Measurements from ENCODE around the gene IGF2R. TPM values are rescaled to one million over a fixed set of nuclear protein-coding genes. Genes with fewer than 3 reads are reported as not detected.
"Not testable (repeated sequence)": the region's sequence is repeated elsewhere in the genome, so short reads cannot be mapped to it uniquely, and the experiment has no call there.

The IGF2R gene
- total and polyA plus RNA-seq, 5 donors from 2014 or later: 8.8 to 71.2 (median 10.0) TPM

- H3K36me3 ChIP-seq (ENCODE audit: control insufficient read depth, insufficient read depth, low read length): no peaks in the 10 kb centered on the region
- peaks cover 0 to 2% (median 0%) of the 10 kb centered on the region in 7 donors for H3K9me3 Mint-ChIP-seq
- no peak overlapping the region for H3K4me3 Mint-ChIP-seq
- no peaks in the 10 kb centered on the region for H3K9me3 ChIP-seq (ENCODE audit: control insufficient read depth in 2 of 2, low read length in 2 of 2)
- no peaks in the 10 kb centered on the region for H3K36me3 Mint-ChIP-seq
- H3K27ac Mint-ChIP-seq: peak overlapping the region in 2 of 3 donors; percentile 44 to 45
- H3K27me3 ChIP-seq (ENCODE audit: control insufficient read depth, insufficient read depth, low read length): no peaks in the 10 kb centered on the region
- peaks cover 0 to 7% (median 1%) of the 10 kb centered on the region in 4 donors for H3K4me1 Mint-ChIP-seq
- no peaks in the 10 kb centered on the region for H3K4me1 ChIP-seq (ENCODE audit: control insufficient read depth, insufficient read depth, low read length, poor library complexity, severe bottlenecking)
- no peak overlapping the region for H3K4me3 ChIP-seq (ENCODE audit: low read depth, low read length)
- H3K27me3 Mint-ChIP-seq: peaks cover 4% of the 10 kb centered on the region
- no peak for DNase-seq
- no peak overlapping the region for H3K27ac ChIP-seq (ENCODE audit: insufficient read depth, low read length, poor library complexity, severe bottlenecking)
- ATAC-seq (ENCODE audit: low read depth in 2 of 2): no peak
Observed at GRCh38 chr6:160132776-160133338, 164.0 kb downstream of the IGF2R start.

- Mint-ChIP-seq H3K27me3 (peaks cover 10% of the 10 kb centered on the region), H3K36me3 (no peaks in the 10 kb centered on the region), H3K4me3 (no peak overlapping the region), H3K4me1 (peaks cover 7 to 16% (median 9%) of the 10 kb centered on the region in 4 donors), H3K9me3 (peaks cover 0 to 2% (median 0%) of the 10 kb centered on the region in 7 donors), H3K27ac (peak overlapping the region in 2 of 3 donors; percentile 45 to 48)
- H3K4me1 ChIP-seq (ENCODE audit: control insufficient read depth, insufficient read depth, low read length, poor library complexity, severe bottlenecking): peaks cover 8% of the 10 kb centered on the region
- ATAC-seq (ENCODE audit: low read depth in 2 of 2) (no peak), DNase-seq (no peak)
- H3K4me3 ChIP-seq (ENCODE audit: low read depth, low read length): no peak overlapping the region
- H3K27me3 ChIP-seq (ENCODE audit: control insufficient read depth, insufficient read depth, low read length): no peaks in the 10 kb centered on the region
- H3K36me3 ChIP-seq (ENCODE audit: control insufficient read depth, insufficient read depth, low read length): no peaks in the 10 kb centered on the region
- H3K27ac ChIP-seq (ENCODE audit: insufficient read depth, low read length, poor library complexity, severe bottlenecking): no peak overlapping the region
- no peaks in the 10 kb centered on the region for H3K9me3 ChIP-seq (ENCODE audit: control insufficient read depth in 2 of 2, low read length in 2 of 2)
Observed at GRCh38 chr6:160133441-160134336, 164.8 kb downstream of the IGF2R start.

GRCh38 chr6:160134337-160134751, 165.5 kb downstream of the IGF2R start:
- H3K27ac Mint-ChIP-seq; H3K36me3 Mint-ChIP-seq; H3K36me3 ChIP-seq (ENCODE audit: control insufficient read depth, insufficient read depth, low read length); DNase-seq; H3K4me1 ChIP-seq (ENCODE audit: control insufficient read depth, insufficient read depth, low read length, poor library complexity, severe bottlenecking); H3K4me3 ChIP-seq (ENCODE audit: low read depth, low read length); H3K9me3 ChIP-seq (ENCODE audit: control insufficient read depth in 2 of 2, low read length in 2 of 2); H3K27ac ChIP-seq (ENCODE audit: insufficient read depth, low read length, poor library complexity, severe bottlenecking); H3K4me3 Mint-ChIP-seq; H3K9me3 Mint-ChIP-seq; ATAC-seq (ENCODE audit: low read depth in 2 of 2); H3K27me3 ChIP-seq (ENCODE audit: control insufficient read depth, insufficient read depth, low read length): not testable (repeated sequence)
- Mint-ChIP-seq H3K4me1 (peaks cover 7 to 22% (median 12%) of the 10 kb centered on the region in 4 donors), H3K27me3 (peaks cover 10% of the 10 kb centered on the region)

- DNase-seq: no peak
- Mint-ChIP-seq H3K4me3 (no peak overlapping the region), H3K36me3 (no peaks in the 10 kb centered on the region), H3K4me1 (peaks cover 7 to 24% (median 15%) of the 10 kb centered on the region in 4 donors), H3K27ac (peak overlapping the region in 1 of 3 donors; percentile 19), H3K27me3 (peaks cover 10% of the 10 kb centered on the region), H3K9me3 (peaks cover 0 to 2% (median 0%) of the 10 kb centered on the region in 7 donors)
- no peak for ATAC-seq (ENCODE audit: low read depth in 2 of 2)
- Histone ChIP-seq H3K9me3 (ENCODE audit: control insufficient read depth in 2 of 2, low read length in 2 of 2) (no peaks in the 10 kb centered on the region), H3K36me3 (ENCODE audit: control insufficient read depth, insufficient read depth, low read length) (no peaks in the 10 kb centered on the region), H3K27me3 (ENCODE audit: control insufficient read depth, insufficient read depth, low read length) (no peaks in the 10 kb centered on the region), H3K4me1 (ENCODE audit: control insufficient read depth, insufficient read depth, low read length, poor library complexity, severe bottlenecking) (peaks cover 8% of the 10 kb centered on the region), H3K4me3 (ENCODE audit: low read depth, low read length) (no peak overlapping the region), H3K27ac (ENCODE audit: insufficient read depth, low read length, poor library complexity, severe bottlenecking) (no peak overlapping the region)
Observed at GRCh38 chr6:160134779-160135547, 166.1 kb downstream of the IGF2R start.

GRCh38 chr6:160135907-160136655, 167.2 kb downstream of the IGF2R start:
- Histone ChIP-seq H3K9me3 (ENCODE audit: control insufficient read depth in 2 of 2, low read length in 2 of 2) (no peaks in the 10 kb centered on the region), H3K4me1 (ENCODE audit: control insufficient read depth, insufficient read depth, low read length, poor library complexity, severe bottlenecking) (peaks cover 8% of the 10 kb centered on the region), H3K27ac (ENCODE audit: insufficient read depth, low read length, poor library complexity, severe bottlenecking) (no peak overlapping the region), H3K4me3 (ENCODE audit: low read depth, low read length) (no peak overlapping the region), H3K36me3 (ENCODE audit: control insufficient read depth, insufficient read depth, low read length) (no peaks in the 10 kb centered on the region), H3K27me3 (ENCODE audit: control insufficient read depth, insufficient read depth, low read length) (no peaks in the 10 kb centered on the region)
- Mint-ChIP-seq H3K9me3 (peaks cover 0 to 2% (median 0%) of the 10 kb centered on the region in 7 donors), H3K4me3 (no peak overlapping the region), H3K4me1 (peaks cover 7 to 24% (median 15%) of the 10 kb centered on the region in 4 donors), H3K36me3 (no peaks in the 10 kb centered on the region), H3K27me3 (peaks cover 10% of the 10 kb centered on the region), H3K27ac (peak overlapping the region; percentile 19 to 57 (median 31))
- no peak for ATAC-seq (ENCODE audit: low read depth in 2 of 2)
- no peak for DNase-seq

- Mint-ChIP-seq H3K27ac (peak overlapping the region in 1 of 3 donors; percentile 65), H3K4me1 (peaks cover 7 to 24% (median 15%) of the 10 kb centered on the region in 4 donors), H3K9me3 (peaks cover 0 to 2% (median 0%) of the 10 kb centered on the region in 7 donors), H3K27me3 (peaks cover 10% of the 10 kb centered on the region), H3K36me3 (no peaks in the 10 kb centered on the region), H3K4me3 (no peak overlapping the region)
- ATAC-seq (ENCODE audit: low read depth in 2 of 2) (no peak), DNase-seq (no peak)
- H3K4me3 ChIP-seq (ENCODE audit: low read depth, low read length): no peak overlapping the region
- no peaks in the 10 kb centered on the region for H3K36me3 ChIP-seq (ENCODE audit: control insufficient read depth, insufficient read depth, low read length)
- H3K27ac ChIP-seq (ENCODE audit: insufficient read depth, low read length, poor library complexity, severe bottlenecking): no peak overlapping the region
- no peaks in the 10 kb centered on the region for H3K27me3 ChIP-seq (ENCODE audit: control insufficient read depth, insufficient read depth, low read length)
- no peaks in the 10 kb centered on the region for H3K9me3 ChIP-seq (ENCODE audit: control insufficient read depth in 2 of 2, low read length in 2 of 2)
- H3K4me1 ChIP-seq (ENCODE audit: control insufficient read depth, insufficient read depth, low read length, poor library complexity, severe bottlenecking): peaks cover 8% of the 10 kb centered on the region
Observed at GRCh38 chr6:160137130-160137988, 168.5 kb downstream of the IGF2R start.
